Measurements from ENCODE around the gene CNTNAP2.

CNTNAP2 gene

DNA sequence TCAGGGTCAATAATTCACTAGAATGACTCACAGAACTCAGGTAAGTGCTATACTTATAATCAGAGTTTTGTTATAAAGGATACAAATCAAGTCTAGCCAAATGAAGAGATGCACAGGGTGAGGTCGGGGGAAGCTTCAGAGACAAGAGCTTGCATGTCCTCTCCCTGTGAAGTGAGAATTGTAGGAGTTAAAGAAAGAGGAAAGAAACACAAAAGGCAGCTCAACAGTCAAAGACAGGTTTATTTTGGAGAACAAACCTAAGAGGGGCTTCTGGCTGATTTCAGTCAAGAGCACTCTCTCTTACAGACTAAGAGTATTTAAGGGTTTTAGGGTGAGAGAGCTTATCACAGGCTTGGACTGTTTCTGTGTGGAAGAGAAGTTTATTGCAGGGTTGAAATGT is 1873.5 kb downstream of the CNTNAP2 start:
- TF ChIP-seq, protein P1, sequence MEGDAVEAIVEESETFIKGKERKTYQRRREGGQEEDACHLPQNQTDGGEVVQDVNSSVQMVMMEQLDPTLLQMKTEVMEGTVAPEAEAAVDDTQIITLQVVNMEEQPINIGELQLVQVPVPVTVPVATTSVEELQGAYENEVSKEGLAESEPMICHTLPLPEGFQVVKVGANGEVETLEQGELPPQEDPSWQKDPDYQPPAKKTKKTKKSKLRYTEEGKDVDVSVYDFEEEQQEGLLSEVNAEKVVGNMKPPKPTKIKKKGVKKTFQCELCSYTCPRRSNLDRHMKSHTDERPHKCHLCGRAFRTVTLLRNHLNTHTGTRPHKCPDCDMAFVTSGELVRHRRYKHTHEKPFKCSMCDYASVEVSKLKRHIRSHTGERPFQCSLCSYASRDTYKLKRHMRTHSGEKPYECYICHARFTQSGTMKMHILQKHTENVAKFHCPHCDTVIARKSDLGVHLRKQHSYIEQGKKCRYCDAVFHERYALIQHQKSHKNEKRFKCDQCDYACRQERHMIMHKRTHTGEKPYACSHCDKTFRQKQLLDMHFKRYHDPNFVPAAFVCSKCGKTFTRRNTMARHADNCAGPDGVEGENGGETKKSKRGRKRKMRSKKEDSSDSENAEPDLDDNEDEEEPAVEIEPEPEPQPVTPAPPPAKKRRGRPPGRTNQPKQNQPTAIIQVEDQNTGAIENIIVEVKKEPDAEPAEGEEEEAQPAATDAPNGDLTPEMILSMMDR (conservative IDR thresholded peaks at IDR 0.05): no peak
- no peak for TF ChIP-seq ZFX (IDR thresholded peaks at IDR 0.05)
- H3K27ac ChIP-seq: no peak overlapping the region

GRCh38 chr7:147990942-147991341 is 1874.3 kb downstream of the CNTNAP2 start:
- no peak for TF ChIP-seq ZFX (IDR thresholded peaks at IDR 0.05)
- TF ChIP-seq, protein P1 (conservative IDR thresholded peaks at IDR 0.05): no peak
- H3K27ac ChIP-seq: no peak overlapping the region

DNA sequence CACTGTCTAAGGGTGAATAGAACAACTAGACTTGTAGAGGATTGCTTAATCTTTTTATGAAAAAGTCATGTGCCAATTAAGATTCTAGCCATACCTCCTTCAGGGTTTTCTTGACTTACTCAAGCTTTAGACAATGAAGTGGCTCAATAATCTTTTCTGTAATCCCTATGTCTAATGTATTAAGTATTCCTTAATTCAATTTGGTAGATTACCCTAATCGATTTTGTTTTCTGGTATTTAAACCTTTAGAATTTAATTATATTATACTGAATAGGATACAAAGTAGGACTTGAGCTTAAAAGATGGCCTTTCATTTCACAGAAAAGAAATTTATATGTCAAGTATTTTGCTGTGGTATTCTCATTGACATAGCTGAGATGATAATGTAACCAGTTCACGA is 1876.1 kb downstream of the CNTNAP2 start:
- no peak overlapping the region for H3K27ac ChIP-seq
- TF ChIP-seq, protein P1 (conservative IDR thresholded peaks at IDR 0.05): no peak
- no peak for TF ChIP-seq ZFX (IDR thresholded peaks at IDR 0.05)

DNA sequence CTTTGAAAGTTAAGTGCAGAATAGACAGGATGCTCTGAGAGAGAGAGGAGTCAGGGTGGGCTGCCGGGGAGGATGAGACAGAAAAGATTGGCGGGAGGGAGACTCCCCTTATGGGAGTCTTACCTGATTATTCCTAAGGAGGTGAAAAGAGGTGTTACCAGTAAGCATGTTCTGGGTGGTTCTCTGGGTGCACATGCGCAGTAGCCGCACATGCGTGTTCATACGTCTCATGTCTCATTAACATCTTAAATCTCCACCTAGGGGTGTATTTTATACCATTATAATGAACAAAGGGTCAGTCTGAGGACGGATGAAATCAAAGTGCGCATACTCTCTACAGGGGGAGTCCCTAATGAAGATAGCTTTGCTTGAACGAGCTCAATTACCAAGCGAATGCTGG is 1881.0 kb downstream of the CNTNAP2 start:
- TF ChIP-seq, protein P1 (conservative IDR thresholded peaks at IDR 0.05): no peak
- TF ChIP-seq ZFX (IDR thresholded peaks at IDR 0.05): no peak
- H3K27ac ChIP-seq: no peak overlapping the region

DNA sequence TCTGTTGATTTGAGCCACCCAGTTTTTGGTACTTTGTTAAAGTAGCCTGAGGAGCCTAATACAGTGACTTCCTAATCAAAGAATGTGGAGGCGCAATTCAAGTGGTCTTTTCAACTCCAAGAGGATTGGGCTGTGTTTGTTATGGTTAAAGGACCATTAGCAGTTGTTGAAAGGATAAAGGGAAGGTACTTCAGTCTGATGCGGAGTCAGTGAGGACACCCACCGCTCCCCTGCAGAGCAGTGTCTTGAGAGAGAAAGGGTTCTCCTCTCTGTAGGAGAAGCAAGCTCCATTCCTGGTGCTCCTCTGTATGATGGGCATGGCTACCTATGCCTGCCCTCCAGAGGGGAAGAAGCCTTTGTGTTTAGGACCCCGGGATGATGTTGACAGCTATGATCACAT is 1883.4 kb downstream of the CNTNAP2 start:
- TF ChIP-seq, protein P1 (conservative IDR thresholded peaks at IDR 0.05): no peak
- no peak for TF ChIP-seq ZFX (IDR thresholded peaks at IDR 0.05)
- H3K27ac ChIP-seq: no peak overlapping the region

GRCh38 chr7:148011753-148012152 is 1895.2 kb downstream of the CNTNAP2 start:
- H3K27ac ChIP-seq: no peak overlapping the region
- no peak for TF ChIP-seq ZFX (IDR thresholded peaks at IDR 0.05)
- TF ChIP-seq, protein P1 (conservative IDR thresholded peaks at IDR 0.05): no peak

DNA sequence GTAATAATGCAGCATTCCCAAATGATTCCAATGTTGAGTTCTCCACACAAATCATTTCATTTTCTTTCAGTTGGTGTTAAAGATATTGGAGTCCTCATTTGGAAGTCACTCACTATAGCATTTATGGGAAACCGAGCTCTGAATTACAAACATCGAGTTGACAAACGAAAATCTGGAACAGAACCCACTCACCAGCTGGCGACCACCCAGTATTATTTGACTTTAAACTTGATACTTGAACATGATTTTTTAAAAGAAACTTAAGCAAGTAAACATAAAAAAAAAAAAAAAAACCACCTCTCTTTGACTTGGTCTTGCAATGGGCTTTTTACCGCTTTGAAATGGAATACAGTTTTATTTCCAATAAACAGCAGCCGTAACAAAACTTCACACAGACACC is 1897.4 kb downstream of the CNTNAP2 start:
- no peak for TF ChIP-seq ZFX (IDR thresholded peaks at IDR 0.05)
- TF ChIP-seq, protein P1 (conservative IDR thresholded peaks at IDR 0.05): no peak
- no peak overlapping the region for H3K27ac ChIP-seq

Data from C4-2B (cell line).